ENCODE data around the gene CACNA2D1. TPM values are rescaled to one million over a fixed set of nuclear protein-coding genes. Genes with fewer than 3 reads are reported as not detected.

Gene CACNA2D1
- total RNA-seq, 1 donor from 2014 or later = 197 TPM

DNA sequence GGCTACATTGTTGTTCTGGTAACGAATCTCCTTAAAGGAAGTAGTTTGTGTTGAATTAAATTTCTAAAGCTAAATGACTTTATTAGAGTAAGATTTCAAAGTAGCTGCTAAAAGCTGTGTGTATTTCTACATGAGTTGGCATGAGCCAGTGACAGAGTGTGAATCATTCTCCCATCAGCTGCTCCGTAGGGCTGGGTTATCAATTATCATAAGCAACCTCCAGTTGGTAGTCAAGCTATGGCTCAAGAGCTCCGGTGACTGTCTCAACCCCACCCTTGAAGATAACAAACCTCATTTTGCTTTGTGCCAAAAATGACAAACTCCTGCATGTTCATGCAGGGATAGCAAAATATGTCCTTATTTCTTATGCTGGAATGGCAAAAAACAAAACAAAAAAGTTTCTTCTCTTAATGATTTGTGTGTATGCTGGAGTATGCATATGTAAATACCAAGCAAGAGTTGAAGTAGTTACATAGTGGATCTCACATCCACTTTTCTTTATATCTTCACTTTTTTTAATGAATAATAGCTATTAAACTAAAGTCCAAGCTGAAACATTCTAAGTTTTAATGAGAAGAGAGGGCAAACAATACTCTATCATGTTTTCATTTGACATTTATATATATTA, 249.4 kb downstream of the CACNA2D1 start:
- DNase-seq (ENCODE audit: low spot score in 2 of 2) (no peak), FAIRE-seq (no peak)

DNA sequence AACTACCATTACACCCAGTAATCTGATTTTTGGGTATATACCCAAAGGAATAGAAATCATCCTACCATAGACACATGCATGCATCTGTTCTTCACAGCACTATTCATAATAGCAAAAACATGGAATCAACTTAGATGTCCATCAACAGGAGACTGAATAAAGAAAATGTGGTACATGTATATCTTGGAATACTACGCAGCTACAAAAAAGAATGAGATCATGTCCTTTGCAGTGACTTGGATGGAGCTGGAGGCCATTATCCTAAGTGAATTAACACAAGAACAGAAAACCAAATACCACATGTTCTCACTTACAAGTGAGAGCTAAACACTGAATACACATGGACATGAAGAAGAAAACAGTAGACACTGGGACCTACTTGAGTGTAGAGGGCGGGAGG, 254.9 kb downstream of the CACNA2D1 start:
- DNase-seq (ENCODE audit: low spot score in 2 of 2) (no peak), FAIRE-seq (no peak)

DNA sequence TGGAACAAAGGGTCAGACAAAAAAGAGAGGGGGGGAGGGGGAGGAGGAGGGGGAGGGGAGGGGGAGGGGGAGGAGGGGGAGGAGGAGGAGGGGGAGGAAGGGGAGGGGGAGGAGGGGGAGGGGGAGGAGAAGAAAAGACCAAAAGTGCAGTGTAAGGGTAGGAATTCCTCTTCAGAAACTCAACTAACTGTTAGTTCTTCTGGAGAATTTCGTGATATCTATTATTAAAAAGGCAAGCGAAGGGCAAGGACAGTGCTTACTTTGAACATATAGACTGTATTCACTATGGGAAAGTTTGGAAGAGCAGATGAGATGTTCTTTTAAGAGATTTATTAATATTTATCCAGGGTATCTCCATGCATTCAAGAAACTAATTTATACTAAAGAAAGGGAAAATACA, 258.1 kb downstream of the CACNA2D1 start:
- FAIRE-seq = no peak
- DNase-seq (ENCODE audit: low spot score in 2 of 2) = no peak

DNA sequence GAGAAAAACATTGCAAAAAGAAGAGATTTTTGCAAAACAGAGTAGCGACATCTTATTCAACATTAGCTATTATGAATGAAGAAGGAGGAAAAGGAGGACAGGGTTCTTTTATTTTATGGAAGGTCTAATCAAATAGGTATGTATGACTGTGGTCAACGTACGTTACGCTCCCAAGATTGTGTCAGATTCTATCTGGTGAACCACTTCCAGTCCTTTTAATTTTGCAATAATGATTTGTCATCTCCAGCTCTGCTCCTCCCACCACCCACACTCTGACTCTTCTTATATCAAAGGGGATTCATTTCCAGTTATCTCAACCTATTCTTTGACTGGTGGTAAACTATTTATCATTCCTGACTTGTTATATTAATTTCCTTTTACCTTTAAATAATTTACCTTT, 259.9 kb downstream of the CACNA2D1 start:
- FAIRE-seq (no peak), DNase-seq (ENCODE audit: low spot score in 2 of 2) (no peak)

DNA sequence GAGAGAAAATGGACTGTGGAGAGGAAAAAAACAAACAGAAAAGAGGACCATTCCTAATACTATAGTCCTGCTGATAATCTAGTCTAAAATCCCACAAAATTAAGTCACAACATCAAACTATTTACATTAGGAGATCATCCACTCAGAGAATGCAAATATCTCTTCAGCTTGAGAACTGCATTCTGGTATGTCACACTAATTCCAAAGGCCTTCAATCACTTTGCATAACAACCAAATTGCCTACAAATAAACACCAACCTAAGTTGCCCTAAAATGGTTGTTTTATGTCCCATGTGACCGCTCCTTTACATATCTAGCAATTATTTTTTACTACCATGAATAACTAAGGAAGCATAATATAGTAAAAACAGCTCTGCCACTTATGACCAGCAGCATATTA, 264.3 kb downstream of the CACNA2D1 start:
- DNase-seq (ENCODE audit: low spot score in 2 of 2) (no peak), FAIRE-seq (no peak)

DNA sequence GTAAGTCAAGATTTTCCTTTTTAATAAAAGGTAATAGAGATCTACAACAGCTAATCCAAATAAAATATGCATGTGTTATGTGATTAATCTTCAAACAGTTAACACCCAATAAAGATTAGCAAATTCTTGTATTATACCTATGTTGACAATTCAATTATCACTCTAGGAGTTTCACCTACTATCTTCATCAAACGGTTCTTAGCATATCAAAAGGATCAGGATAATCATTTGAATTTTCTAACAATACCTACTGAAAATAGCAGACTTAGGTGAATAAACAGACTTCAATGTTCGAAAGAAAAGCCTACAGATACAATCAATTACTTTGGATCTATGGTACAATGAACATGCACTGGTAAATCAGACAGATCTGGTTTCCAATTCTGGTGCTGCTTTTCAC, 268.3 kb downstream of the CACNA2D1 start:
- DNase-seq (ENCODE audit: low spot score in 2 of 2) = no peak
- no peak for FAIRE-seq

DNA sequence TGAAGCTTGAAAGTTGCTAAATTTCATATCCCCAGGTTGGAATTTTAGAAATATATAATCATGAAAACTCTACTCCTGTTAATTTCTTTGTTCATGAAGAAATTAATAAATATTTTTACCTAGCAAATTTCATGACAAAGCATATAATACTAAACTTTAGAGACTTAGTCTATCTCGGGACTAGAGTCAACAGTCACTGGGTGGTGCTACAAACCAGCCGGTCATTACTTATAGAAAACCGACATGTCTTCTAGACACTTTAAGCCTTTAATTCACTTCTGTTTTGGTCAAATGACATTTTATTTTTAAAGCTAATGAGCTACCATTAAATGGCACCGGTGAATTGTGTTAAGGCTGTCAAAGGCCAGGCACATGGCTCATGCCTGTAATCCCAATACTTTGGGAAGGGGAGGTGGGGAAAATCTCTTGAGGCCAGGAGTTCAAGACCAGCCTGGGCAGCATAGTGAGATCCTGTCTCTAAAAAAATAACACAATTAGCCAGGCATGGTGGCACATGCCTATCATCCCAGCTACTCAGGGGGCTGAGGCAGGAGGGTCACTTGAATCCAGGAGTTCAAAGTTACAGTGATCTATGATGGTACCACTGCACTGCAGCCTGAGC, 270.1 kb downstream of the CACNA2D1 start:
- DNase-seq (ENCODE audit: low spot score in 2 of 2) = no peak
- FAIRE-seq = no peak

DNA sequence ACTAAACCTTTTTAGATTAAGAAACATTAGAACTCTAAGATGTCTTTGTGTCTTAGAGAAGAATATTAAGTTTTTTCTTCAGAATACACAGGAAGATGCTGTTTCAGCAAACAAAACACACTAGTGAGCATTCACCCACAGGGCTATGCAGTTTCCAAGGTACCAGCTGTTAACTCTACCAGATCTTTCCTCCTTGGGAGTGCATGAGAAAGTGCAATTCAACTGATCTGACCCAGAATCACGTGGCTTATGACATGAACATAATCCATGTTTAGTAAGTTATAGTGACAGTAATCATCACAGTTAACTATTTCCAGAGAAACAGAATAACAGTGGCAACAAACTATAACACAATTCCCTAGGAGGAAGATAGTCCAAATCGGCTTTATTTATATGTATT, 270.7 kb downstream of the CACNA2D1 start:
- FAIRE-seq (no peak), DNase-seq (ENCODE audit: low spot score in 2 of 2) (no peak)

DNA sequence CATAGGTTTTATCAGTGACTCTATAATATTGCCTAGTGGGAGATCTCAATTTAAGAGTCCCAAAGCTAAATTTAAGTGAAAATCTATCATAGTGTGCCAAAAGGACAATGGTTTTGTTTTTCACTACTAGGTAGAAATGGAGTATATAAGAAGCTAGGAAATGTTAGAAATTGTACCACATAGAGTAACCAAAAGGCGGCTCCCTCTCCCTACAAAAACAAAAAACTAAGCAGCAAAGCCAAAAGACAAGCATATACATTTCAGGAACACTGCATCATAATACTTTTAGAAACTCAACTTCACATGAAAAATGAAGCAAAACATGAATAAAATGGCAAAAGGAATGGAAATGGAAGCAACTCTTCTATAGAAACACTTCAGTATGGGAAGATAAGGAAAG, 271.6 kb downstream of the CACNA2D1 start:
- FAIRE-seq (no peak), DNase-seq (ENCODE audit: low spot score in 2 of 2) (no peak)

DNA sequence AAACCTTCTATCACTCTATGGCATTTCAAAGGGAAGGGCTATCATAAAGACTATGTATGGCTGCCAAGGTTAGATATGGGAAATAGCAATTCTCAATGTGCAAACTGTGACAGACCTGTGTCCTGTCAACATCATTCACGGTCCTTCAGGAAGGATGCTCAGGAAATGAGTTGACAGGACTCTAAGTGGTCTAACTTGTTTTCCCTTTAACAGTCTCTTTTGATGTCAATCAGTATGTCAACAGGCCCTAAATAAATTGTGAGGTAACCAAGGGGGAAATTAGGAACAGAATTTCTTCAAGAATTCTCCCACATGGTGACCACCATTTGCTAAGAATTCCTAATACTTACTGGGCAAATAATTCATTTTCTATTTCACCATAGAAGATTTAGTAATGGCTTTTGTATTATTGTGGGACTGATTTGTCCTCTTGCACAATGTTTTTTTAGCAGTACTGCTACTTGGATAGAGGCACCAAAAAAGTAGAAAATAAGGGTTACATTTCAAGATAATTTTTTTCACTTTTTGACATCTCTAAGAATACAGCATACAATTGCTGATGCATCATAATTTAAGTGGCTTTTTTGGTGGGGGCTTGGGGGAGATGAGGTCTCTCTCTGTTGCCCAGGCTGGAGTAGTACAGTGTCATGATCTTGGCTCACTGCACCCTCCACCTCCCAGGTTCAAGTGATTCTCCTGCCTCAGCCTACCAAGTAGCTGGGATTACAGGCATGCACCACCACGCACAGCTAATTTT, 275.8 kb downstream of the CACNA2D1 start:
- FAIRE-seq = no peak
- no peak for DNase-seq (ENCODE audit: low spot score in 2 of 2)

DNA sequence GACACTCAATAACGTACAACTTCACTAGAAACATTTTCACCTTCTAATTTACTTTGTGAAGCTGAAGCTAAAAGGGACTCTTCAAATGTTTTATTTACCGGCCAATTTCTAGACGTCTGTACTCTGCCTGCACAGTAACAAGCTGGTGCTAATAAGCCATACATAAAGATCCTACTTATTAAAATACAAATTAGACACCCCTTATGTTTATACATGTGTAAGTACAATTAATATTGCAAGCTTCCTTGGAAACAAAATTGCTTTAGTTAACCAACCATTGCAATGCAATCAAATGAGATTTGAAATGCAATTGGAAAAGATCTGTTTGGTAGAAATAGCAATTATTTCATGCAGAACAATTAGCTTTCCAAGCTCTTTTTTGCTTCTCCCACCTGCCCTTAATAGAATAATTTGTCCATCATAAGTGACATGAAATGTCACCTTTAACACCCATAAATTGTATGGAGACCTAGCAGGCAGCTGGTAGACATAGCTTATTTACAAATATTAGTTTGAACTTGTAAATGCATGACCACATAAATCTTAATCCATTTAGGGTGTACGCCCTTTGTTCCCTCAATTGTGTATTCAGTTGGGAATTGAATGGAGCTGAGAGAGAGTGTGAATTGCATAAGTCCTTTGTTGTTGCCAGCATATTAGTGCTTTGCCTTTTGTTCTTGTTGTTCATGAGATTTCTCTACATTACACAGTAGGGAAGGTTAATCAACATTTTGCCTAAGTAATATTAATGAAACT, 277.1 kb downstream of the CACNA2D1 start:
- DNase-seq (ENCODE audit: low spot score in 2 of 2) = no peak
- FAIRE-seq = no peak

DNA sequence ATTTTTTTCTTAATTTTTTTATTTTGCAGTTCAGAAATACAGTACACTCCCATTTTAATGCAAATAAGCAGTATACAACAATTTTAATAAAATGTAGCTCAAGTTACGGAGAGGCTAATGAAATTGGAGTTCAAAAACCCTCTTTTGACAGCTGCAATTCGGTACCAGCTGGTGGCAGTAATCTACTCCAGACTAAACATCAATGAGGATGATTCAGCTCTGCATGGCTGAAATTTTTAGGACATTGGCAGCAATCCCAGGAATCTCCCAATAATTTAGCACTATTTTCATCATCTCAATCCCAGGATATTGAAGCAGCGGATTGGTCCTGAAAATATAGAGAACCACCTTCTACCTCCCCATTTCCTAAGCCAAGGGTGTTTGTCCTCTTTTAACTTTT, 278.8 kb downstream of the CACNA2D1 start:
- DNase-seq (ENCODE audit: low spot score in 2 of 2) (peak in 1 of 2 donors; percentile 5), FAIRE-seq (peak; percentile 47)

DNA sequence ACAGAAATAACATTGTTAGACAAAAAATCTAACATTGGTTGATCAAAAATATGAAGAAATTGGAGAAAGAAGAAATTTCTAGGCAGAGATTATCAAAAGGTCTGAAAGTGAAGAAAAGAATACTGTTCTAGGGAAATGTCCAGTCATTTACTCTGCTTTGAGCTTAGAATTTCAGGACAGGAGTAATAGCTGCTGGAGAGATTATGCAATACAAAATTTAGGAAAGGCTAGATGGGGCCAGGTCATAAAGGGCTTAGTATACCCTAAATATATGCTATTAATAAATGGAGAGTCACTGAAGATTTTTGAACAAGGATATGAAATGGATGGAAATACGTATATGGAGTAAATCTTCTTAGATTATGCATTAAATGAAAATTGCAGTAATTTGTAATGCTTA, 279.2 kb downstream of the CACNA2D1 start:
- DNase-seq (ENCODE audit: low spot score in 2 of 2) (no peak), FAIRE-seq (no peak)

DNA sequence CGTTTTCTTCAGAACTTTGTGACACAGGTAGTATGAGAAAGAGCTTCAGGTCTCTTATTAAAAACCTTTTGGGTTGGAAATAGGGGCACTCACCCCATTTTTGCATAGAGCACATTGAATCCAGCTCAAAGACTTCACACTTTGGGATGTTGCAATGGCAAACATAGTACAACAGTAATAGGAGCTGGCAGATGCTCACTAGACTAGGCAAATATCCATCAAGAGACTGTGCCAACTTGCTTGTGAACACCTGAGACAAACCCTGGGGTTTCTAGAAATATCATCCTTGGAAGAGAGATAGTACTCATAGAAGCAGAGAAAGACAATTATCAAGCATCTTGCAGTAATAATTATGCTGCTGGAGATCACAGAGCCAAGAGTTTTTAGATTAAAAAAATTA, 280.0 kb downstream of the CACNA2D1 start:
- FAIRE-seq (no peak), DNase-seq (ENCODE audit: low spot score in 2 of 2) (no peak)

DNA sequence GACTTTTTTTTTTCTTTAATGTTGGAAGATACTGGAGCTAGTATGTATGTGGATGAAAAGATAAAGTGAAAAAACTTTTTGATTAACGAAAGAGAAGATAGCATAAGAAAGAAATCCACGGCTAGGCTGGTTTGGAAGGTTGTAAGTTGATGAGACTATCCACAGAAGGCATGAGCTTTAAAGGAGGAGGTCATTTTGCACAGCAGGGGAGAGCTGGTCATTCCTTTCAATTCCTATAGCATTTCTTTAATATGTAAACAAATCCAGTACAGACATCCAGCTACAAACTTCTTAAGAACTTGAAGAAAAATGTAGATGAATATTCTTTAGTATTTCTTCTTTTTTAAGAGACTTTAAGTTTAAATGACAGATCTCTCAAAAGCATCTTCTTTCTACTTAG, 281.3 kb downstream of the CACNA2D1 start:
- no peak for DNase-seq (ENCODE audit: low spot score in 2 of 2)
- no peak for FAIRE-seq

DNA sequence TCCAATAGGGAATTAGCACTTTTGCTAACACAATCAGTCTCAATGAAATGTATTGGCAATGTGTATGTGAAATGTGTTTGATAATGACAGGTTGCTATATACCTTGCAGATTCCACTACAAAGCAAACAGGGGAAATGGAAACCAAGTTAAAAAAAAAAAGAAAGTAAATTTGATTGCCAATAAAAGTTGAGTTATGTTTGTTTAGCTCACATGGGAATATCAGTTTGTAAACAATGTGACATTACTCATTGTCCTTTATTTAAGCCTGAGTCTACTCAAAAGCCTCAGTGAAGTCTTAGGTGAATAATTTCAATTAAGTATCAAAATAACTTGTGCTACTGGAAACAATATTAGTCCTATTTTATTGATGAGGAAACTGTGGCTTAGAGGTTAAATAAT, 285.2 kb downstream of the CACNA2D1 start:
- FAIRE-seq (no peak), DNase-seq (ENCODE audit: low spot score in 2 of 2) (no peak)

DNA sequence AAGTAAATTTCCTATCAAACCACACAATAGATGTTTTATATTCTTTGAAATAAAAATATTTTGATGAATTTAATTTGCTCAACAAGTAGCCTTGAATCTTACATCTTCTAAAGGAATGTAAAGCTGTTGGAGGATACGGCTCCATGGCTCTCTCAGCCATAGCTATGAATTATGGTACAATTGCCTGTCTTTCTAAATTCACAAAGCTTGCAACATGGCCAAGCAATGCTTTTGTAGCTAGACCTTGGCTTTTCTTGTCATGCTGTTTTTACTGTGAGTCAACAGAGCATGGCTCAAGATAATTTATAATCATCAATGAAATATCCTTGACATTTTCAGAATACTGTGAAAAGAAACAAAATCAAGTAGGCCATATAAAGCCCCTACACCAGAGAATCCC, 286.7 kb downstream of the CACNA2D1 start:
- DNase-seq (ENCODE audit: low spot score in 2 of 2) (no peak), FAIRE-seq (no peak)

DNA sequence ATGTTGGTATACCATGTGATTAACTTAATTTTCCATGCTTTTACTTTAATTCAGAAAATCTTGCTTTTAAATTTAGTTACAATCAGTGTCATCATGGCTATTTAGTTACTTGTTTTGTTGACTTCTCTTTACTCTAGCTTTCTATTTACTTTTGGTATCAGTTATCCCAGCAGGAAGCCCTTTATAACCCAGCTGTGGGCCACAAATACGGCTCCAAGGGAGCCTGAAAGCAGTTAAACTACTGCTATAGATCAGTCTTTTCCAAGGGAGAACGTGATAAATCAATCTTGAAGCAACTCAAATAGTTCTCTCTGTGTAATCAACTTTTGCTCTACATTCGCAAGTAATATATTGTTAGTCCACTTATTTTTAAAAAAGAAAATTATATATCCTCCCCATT, 287.4 kb downstream of the CACNA2D1 start:
- DNase-seq (ENCODE audit: low spot score in 2 of 2) (no peak), FAIRE-seq (no peak)

DNA sequence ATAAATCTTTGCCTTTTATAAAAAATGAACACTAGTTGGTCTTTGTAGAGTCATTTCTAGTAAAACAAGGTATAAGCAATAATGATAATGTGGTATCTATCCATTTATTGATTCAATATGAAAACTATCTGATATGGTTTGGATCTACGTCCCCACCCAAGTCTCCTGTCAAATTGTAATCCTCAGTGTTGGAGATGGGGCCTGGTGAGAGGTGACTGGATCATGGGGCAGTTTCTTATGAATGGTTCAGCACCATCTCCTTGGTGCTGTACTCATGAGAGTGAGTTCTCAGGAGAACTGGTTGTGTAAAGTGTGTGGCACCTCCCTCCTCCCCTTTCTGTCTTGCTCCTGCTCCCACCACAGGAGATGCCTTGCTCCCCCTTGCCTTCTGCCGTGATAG, 288.8 kb downstream of the CACNA2D1 start:
- DNase-seq (ENCODE audit: low spot score in 2 of 2) = no peak
- no peak for FAIRE-seq

DNA sequence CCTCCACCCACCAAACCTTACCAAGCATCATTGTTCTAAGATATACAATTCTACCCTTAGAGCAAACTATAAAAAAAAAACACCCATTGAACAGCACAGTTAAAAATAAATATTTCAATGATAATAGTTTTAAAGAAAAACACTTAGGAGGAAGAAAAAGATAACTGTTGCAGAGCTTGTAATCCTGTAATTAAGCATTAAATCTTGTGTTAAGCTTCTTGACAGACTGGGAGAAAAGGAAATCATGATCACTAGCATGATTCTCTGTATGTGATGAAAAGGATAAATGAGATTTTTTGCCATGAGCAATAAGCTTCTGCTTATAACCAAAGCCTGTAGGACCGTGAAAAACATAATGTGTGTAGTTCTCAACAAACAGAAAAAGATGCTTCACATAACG, 289.8 kb downstream of the CACNA2D1 start:
- DNase-seq (ENCODE audit: low spot score in 2 of 2) (no peak), FAIRE-seq (no peak)

DNA sequence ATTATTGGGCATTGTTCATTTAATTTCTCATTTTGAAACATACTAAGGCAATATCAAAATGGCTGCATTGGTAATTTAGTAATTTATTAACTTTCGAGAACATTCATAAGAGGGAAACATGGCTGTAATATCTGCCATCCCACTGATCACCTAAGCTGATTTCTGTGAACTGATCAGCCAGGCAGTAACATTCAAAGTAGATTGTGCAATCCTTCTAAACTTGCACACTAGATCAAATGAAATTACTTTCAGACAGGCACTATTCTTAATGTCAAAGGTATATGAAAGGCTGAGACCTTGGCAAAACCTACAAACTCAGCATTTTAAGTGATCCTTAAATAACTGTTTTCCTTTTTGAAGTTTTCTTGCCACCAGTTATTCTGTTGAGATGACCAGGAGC, 290.7 kb downstream of the CACNA2D1 start:
- no peak for FAIRE-seq
- DNase-seq (ENCODE audit: low spot score in 2 of 2) = no peak
